OCI-LY7 (cell line): Measurements from ENCODE around the gene STRADB. TPM values are rescaled to one million over a fixed set of nuclear protein-coding genes. Genes with fewer than 3 reads are reported as not detected.

Experiments used
- BruUV-seq: library from RNA; stranded (reverse); fragments of 400-500 nt; replicated peaks from 2 replicates; lab custom pipeline; 2021; lab: Mats Ljungman, UMichigan
- CTCF ChIA-PET: fragments of 300-600 bp; sonication (Branson Sonifier 250); formaldehyde crosslinking; loops from one replicate; lab custom pipeline; 2022; ENCODE audit warnings: antibody characterized with exemption; ENCODE audit not compliant: unreplicated experiment; lab: Charles Lee
- POLR2A ChIA-PET: fragments of 300-600 bp; sonication (Branson Sonifier 250); formaldehyde crosslinking; loops from one replicate; lab custom pipeline; 2022; ENCODE audit warnings: antibody characterized with exemption; lab: Charles Lee
- DNase-seq: peaks from one replicate; pipeline ENCODE4 v3.0.0-alpha.2; 2015; ENCODE audit warnings: low spot score
- H2AFZ ChIP-seq: fragments of 200-600 bp; sonication (generic), shearing (Covaris generic); 2 replicates; pipeline ENCODE4 v1.6.1; 2014; ENCODE audit warnings: mild to moderate bottlenecking, antibody characterized with exemption, low read length, moderate library complexity
- H3K27ac ChIP-seq: fragments of 200-600 bp; sonication (generic); 2 replicates; pipeline ENCODE4 v1.5.1; 2014; ENCODE audit warnings: mixed run types, low read depth, mild to moderate bottlenecking, moderate library complexity, low read length, inconsistent platforms; ENCODE audit not compliant: poor library complexity, severe bottlenecking
- H3K36me3 ChIP-seq: fragments of 200-600 bp; sonication (generic); 2 replicates; pipeline ENCODE4 v1.6.1; 2014; ENCODE audit warnings: mild to moderate bottlenecking, antibody characterized with exemption, low read length, moderate library complexity, mixed read lengths; ENCODE audit not compliant: insufficient read depth
- H3K4me1 ChIP-seq: fragments of 200-600 bp; sonication (generic); 2 replicates; pipeline ENCODE4 v1.5.1; 2014; ENCODE audit warnings: mild to moderate bottlenecking, low read length; ENCODE audit not compliant: insufficient read depth, poor library complexity, severe bottlenecking
- H3K4me2 ChIP-seq: fragments of 200-600 bp; sonication (generic); 2 replicates; pipeline ENCODE4 v1.6.1; 2014; ENCODE audit warnings: mild to moderate bottlenecking, low read length
- H3K4me3 ChIP-seq: fragments of 200-600 bp; sonication (generic); 2 replicates; pipeline ENCODE4 v1.5.1; 2014; ENCODE audit warnings: mild to moderate bottlenecking, low read depth, low read length; ENCODE audit not compliant: poor library complexity, severe bottlenecking
- H3K79me2 ChIP-seq: fragments of 200-600 bp; sonication (generic); 2 replicates; pipeline ENCODE4 v1.6.1; 2016; ENCODE audit warnings: low read depth, mild to moderate bottlenecking, low read length, moderate library complexity, mixed read lengths; ENCODE audit not compliant: insufficient read depth
- H3K9me2 ChIP-seq: fragments of 200-600 bp; sonication (generic); 2 replicates; pipeline ENCODE4 v1.6.1; 2016; ENCODE audit warnings: mild to moderate bottlenecking, low read length, mixed read lengths; ENCODE audit not compliant: insufficient read depth
- H3K9me3 ChIP-seq: fragments of 200-600 bp; sonication (generic); 2 replicates; pipeline ENCODE4 v1.6.1; 2014; ENCODE audit warnings: mild to moderate bottlenecking, mixed run types, low read length, mixed read lengths
- H4K20me1 ChIP-seq: fragments of 200-600 bp; sonication (generic); 2 replicates; pipeline ENCODE4 v1.6.1; 2014; ENCODE audit warnings: mild to moderate bottlenecking, antibody characterized with exemption, low read length, moderate library complexity, mixed read lengths; ENCODE audit not compliant: insufficient read depth
- CTCF ChIP-seq: fragments of 200-600 bp; sonication (generic); conservative IDR thresholded peaks from 2 replicates; pipeline ENCODE4 v1.5.1; 2014; ENCODE audit warnings: mild to moderate bottlenecking, antibody characterized with exemption, low read length, moderate library complexity, mixed read lengths
- EZH2phosphoT487 ChIP-seq: fragments of 200-600 bp; sonication (generic); IDR thresholded peaks from 2 replicates; pipeline ENCODE4 v1.6.1; 2018; ENCODE audit warnings: low read depth, borderline replicate concordance, mild to moderate bottlenecking, mixed run types, antibody characterized with exemption, low read length, moderate library complexity, mixed read lengths
- intact Hi-C: fragments of 100-400 bp; cut with micrococcal nuclease; formaldehyde crosslinking; loops from one replicate; pipeline ENCODE4 v1.10.0; 2022; ENCODE audit not compliant: unreplicated experiment
- total RNA-seq, 2 experiments: library from RNA; depleted of rRNA in 1 of 2; stranded (reverse); fragments of >200 nt in 1 of 2; shearing (Covaris generic) in 1 of 2; gene quantifications; 2 replicates each; pipeline ENCODE4 v1.2.3, GENCODE V29; 2014 to 2022

STRADB gene
- total RNA-seq, 2 experiments from 2014 or later: 8.4 to 21.4 TPM

- Histone ChIP-seq H2AFZ (peak overlapping the region; percentile 48; the same call in 1 of the 2 replicates), H3K27ac (no peak overlapping the region), H4K20me1 (no peaks in the 10 kb centered on the region), H3K79me2 (peaks cover 7% of the 10 kb centered on the region), H3K9me3 (no peaks in the 10 kb centered on the region), H3K9me2 (no peaks in the 10 kb centered on the region), H3K36me3 (no peaks in the 10 kb centered on the region), H3K4me2 (no peak overlapping the region), H3K4me1 (peaks cover 14% of the 10 kb centered on the region), H3K4me3 (no peak overlapping the region)
- intact Hi-C loops: loop anchor here (5.0 kb wide), 2 partner anchors 221 to 641 kb away; partner anchors contain the start of gene BZW1
- no peak for TF ChIP-seq CTCF
- no peak for TF ChIP-seq EZH2phosphoT487
- DNase-seq: no peak
- BruUV-seq: no TSS peak
- POLR2A ChIA-PET: interaction anchor here (0.5 to 1.0 kb wide), 3 partner anchors 12 to 1623 kb away, joined by 4 read pairs; no protein-coding TSS in a partner anchor
- CTCF ChIA-PET: no interaction called here
Observed at GRCh38 chr2:201452922-201453643, 1.5 kb downstream of the STRADB start.

GRCh38 chr2:201458381-201458780, 6.8 kb downstream of the STRADB start:
- Histone ChIP-seq H2AFZ (no peak overlapping the region), H3K4me3 (no peak overlapping the region), H3K27ac (no peak overlapping the region), H3K4me1 (no peaks in the 10 kb centered on the region), H4K20me1 (no peaks in the 10 kb centered on the region), H3K79me2 (no peaks in the 10 kb centered on the region), H3K4me2 (no peak overlapping the region), H3K9me2 (no peaks in the 10 kb centered on the region), H3K9me3 (peaks cover 8% of the 10 kb centered on the region; the same call in 1 of the 2 replicates), H3K36me3 (no peaks in the 10 kb centered on the region; the same call in 1 of the 2 replicates)
- BruUV-seq: no TSS peak
- CTCF ChIA-PET: no interaction called here
- POLR2A ChIA-PET: no interaction called here
- TF ChIP-seq EZH2phosphoT487 (no peak), CTCF (no peak)
- DNase-seq: no peak
- intact Hi-C loops: no loop called here

- no TSS peak for BruUV-seq
- ChIA-PET CTCF (no interaction called here), POLR2A (interaction anchor here (1.5 kb wide), 1 partner anchor 9 kb away, joined by 3 read pairs; the partner anchor contains the start of genes STRADB and TRAK2)
Observed at GRCh38 chr2:201460532-201460931, 9.0 kb downstream of the STRADB start.

More at GRCh38 chr2:201460532-201460931, 9.0 kb downstream of the STRADB start:
- peaks cover 8% of the 10 kb centered on the region; the same call in 1 of the 2 replicates for H3K9me3 ChIP-seq
- no peaks in the 10 kb centered on the region for H3K9me2 ChIP-seq
- H3K4me1 ChIP-seq: no peaks in the 10 kb centered on the region
- H3K27ac ChIP-seq: no peak overlapping the region
- no peaks in the 10 kb centered on the region; the same call in 1 of the 2 replicates for H3K36me3 ChIP-seq
- H2AFZ ChIP-seq: no peak overlapping the region
- intact Hi-C loops: no loop called here
- H3K79me2 ChIP-seq: no peaks in the 10 kb centered on the region
- no peak for DNase-seq
- H4K20me1 ChIP-seq: no peaks in the 10 kb centered on the region
- no peak overlapping the region for H3K4me3 ChIP-seq
- no peak for TF ChIP-seq EZH2phosphoT487
- no peak overlapping the region for H3K4me2 ChIP-seq
